ENCODE data around the gene BICC1. TPM values are rescaled to one million over a fixed set of nuclear protein-coding genes. Genes with fewer than 3 reads are reported as not detected.

Gene BICC1
- total RNA-seq, 1 donor from 2014 or later = 41.0 TPM

- TF ChIP-seq, protein P1, sequence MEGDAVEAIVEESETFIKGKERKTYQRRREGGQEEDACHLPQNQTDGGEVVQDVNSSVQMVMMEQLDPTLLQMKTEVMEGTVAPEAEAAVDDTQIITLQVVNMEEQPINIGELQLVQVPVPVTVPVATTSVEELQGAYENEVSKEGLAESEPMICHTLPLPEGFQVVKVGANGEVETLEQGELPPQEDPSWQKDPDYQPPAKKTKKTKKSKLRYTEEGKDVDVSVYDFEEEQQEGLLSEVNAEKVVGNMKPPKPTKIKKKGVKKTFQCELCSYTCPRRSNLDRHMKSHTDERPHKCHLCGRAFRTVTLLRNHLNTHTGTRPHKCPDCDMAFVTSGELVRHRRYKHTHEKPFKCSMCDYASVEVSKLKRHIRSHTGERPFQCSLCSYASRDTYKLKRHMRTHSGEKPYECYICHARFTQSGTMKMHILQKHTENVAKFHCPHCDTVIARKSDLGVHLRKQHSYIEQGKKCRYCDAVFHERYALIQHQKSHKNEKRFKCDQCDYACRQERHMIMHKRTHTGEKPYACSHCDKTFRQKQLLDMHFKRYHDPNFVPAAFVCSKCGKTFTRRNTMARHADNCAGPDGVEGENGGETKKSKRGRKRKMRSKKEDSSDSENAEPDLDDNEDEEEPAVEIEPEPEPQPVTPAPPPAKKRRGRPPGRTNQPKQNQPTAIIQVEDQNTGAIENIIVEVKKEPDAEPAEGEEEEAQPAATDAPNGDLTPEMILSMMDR (IDR thresholded peaks at IDR 0.05) = no peak
- H3K36me3 Mint-ChIP-seq (ENCODE audit: unreplicated experiment) = peaks cover 14% of the 10 kb centered on the region
- peaks cover 10% of the 10 kb centered on the region for H3K9me3 Mint-ChIP-seq (ENCODE audit: unreplicated experiment)
- no peak overlapping the region for H3K4me3 Mint-ChIP-seq (ENCODE audit: unreplicated experiment)
- no peaks in the 10 kb centered on the region for H3K27me3 Mint-ChIP-seq (ENCODE audit: unreplicated experiment)
- H3K4me1 Mint-ChIP-seq (ENCODE audit: unreplicated experiment) = peaks cover 48% of the 10 kb centered on the region
- H3K27ac Mint-ChIP-seq (ENCODE audit: unreplicated experiment) = peak overlapping the region; percentile 60
- DNase-seq (ENCODE audit: extremely low spot score, unreplicated experiment) = no peak
These were observed 96.3 kb downstream of the BICC1 start for GRCh38 chr10:58608826-58609531.

- peaks cover 51% of the 10 kb centered on the region for H3K4me1 Mint-ChIP-seq (ENCODE audit: unreplicated experiment)
- H3K27me3 Mint-ChIP-seq (ENCODE audit: unreplicated experiment) = no peaks in the 10 kb centered on the region
- H3K9me3 Mint-ChIP-seq (ENCODE audit: unreplicated experiment) = peaks cover 10% of the 10 kb centered on the region
- H3K27ac Mint-ChIP-seq (ENCODE audit: unreplicated experiment) = peak overlapping the region; percentile 60
- peaks cover 14% of the 10 kb centered on the region for H3K36me3 Mint-ChIP-seq (ENCODE audit: unreplicated experiment)
- TF ChIP-seq, protein P1 (IDR thresholded peaks at IDR 0.05) = no peak
- no peak overlapping the region for H3K4me3 Mint-ChIP-seq (ENCODE audit: unreplicated experiment)
- no peak for DNase-seq (ENCODE audit: extremely low spot score, unreplicated experiment)
These were observed 97.0 kb downstream of the BICC1 start for GRCh38 chr10:58609532-58610150.

- Mint-ChIP-seq H3K27me3 (ENCODE audit: unreplicated experiment) (no peaks in the 10 kb centered on the region), H3K4me1 (ENCODE audit: unreplicated experiment) (peaks cover 42% of the 10 kb centered on the region), H3K4me3 (ENCODE audit: unreplicated experiment) (no peak overlapping the region), H3K36me3 (ENCODE audit: unreplicated experiment) (peaks cover 6% of the 10 kb centered on the region), H3K9me3 (ENCODE audit: unreplicated experiment) (peaks cover 4% of the 10 kb centered on the region), H3K27ac (ENCODE audit: unreplicated experiment) (no peak overlapping the region)
- TF ChIP-seq, protein P1 (IDR thresholded peaks at IDR 0.05) = no peak
- DNase-seq (ENCODE audit: extremely low spot score, unreplicated experiment) = no peak
These were observed 102.7 kb downstream of the BICC1 start for GRCh38 chr10:58615237-58615935.

DNA sequence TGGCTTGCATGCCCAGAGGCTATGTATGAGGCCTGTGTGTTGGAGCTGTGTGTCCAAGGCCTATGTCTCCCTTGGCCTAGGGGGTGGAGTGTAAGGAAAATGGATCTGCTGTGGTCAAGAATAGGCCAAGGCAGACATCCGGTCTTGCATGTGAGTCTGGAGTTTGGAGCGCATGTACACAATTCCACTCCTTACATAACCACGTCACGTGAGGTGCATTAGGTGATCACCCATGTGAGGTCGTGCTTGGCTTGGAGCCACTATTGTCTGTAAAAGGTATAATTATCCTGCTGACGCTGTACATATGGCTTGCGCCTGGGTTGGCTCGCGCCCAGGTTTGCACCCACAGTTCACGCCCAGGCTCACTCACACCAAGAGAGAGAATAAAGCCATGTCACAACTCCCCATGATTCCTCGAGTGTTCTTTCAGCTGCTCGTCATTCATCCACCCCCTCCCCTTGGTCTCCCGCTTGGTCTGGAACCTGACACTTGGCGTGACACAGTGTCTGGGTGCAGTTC lies 105.5 kb downstream of the BICC1 start:
- peaks cover 45% of the 10 kb centered on the region for H3K4me1 Mint-ChIP-seq (ENCODE audit: unreplicated experiment)
- no peak overlapping the region for H3K4me3 Mint-ChIP-seq (ENCODE audit: unreplicated experiment)
- H3K36me3 Mint-ChIP-seq (ENCODE audit: unreplicated experiment) = peaks cover 6% of the 10 kb centered on the region
- no peak overlapping the region for H3K27ac Mint-ChIP-seq (ENCODE audit: unreplicated experiment)
- no peaks in the 10 kb centered on the region for H3K27me3 Mint-ChIP-seq (ENCODE audit: unreplicated experiment)
- no peak for DNase-seq (ENCODE audit: extremely low spot score, unreplicated experiment)
- H3K9me3 Mint-ChIP-seq (ENCODE audit: unreplicated experiment) = peaks cover 4% of the 10 kb centered on the region
- TF ChIP-seq, protein P1 (IDR thresholded peaks at IDR 0.05) = no peak

All from osteocyte (in vitro differentiated cells).